ENCODE measurements around the gene DTNA. TPM values are rescaled to one million over a fixed set of nuclear protein-coding genes. Genes with fewer than 3 reads are reported as not detected.

The DTNA gene
- total RNA-seq, 1 experiment from 2014 or later: 7.8 TPM

GRCh38 chr18:34773961-34774766 lies 64.1 kb downstream of the DTNA start:
- Histone ChIP-seq H3K79me2 (ENCODE audit: low read length) (no peaks in the 10 kb centered on the region), H3K4me3 (ENCODE audit: low read length) (no peak overlapping the region), H3K4me2 (ENCODE audit: low read length) (no peak overlapping the region), H3K27me3 (ENCODE audit: low read length) (no peaks in the 10 kb centered on the region), H3K4me1 (ENCODE audit: insufficient read depth, low read length) (peaks cover 19% of the 10 kb centered on the region; the same call in 1 of the 2 replicates), H2AFZ (ENCODE audit: low read length) (no peak overlapping the region), H4K20me1 (ENCODE audit: low read length) (no peaks in the 10 kb centered on the region), H3K36me3 (ENCODE audit: low read depth, low read length) (no peaks in the 10 kb centered on the region), H3K9ac (ENCODE audit: low read length) (no peak overlapping the region), H3K27ac (ENCODE audit: low read length) (no peak overlapping the region; the same call in 1 of the 2 replicates), H3K9me3 (ENCODE audit: low read length) (no peaks in the 10 kb centered on the region), H3F3A (ENCODE audit: low read length, unreplicated experiment) (no peaks in the 10 kb centered on the region), H3K9me2 (replicated peaks; ENCODE audit: low read length) (no peaks in the 10 kb centered on the region)
- no peak; the same call in 1 of the 2 replicates for ATAC-seq
- DNase-seq: peak; percentile 33
- BruUV-seq (replicated peaks): no TSS peak
- ChIA-PET CTCF (no interaction called here), POLR2A (ENCODE audit: unreplicated experiment) (no interaction called here)
- TF ChIP-seq EZH2 (IDR thresholded peaks at IDR 0.05; ENCODE audit: low read length, unreplicated experiment): no peak
- no peak for TF ChIP-seq EZH2phosphoT487 (IDR thresholded peaks at IDR 0.05; ENCODE audit: borderline replicate concordance, low read length)
- no peak for TF ChIP-seq CTCF (conservative IDR thresholded peaks at IDR 0.05; ENCODE audit: low read depth, low read length)
- intact Hi-C loops (cut with micrococcal nuclease): no loop called here

GRCh38 chr18:34775461-34775860 lies 65.4 kb downstream of the DTNA start:
- Histone ChIP-seq H3K27ac (ENCODE audit: low read length) (no peak overlapping the region), H3K9me3 (ENCODE audit: low read length) (no peaks in the 10 kb centered on the region), H3K4me2 (ENCODE audit: low read length) (no peak overlapping the region), H3K4me1 (ENCODE audit: insufficient read depth, low read length) (peaks cover 19% of the 10 kb centered on the region; the same call in 1 of the 2 replicates), H3K27me3 (ENCODE audit: low read length) (no peaks in the 10 kb centered on the region), H3K9me2 (replicated peaks; ENCODE audit: low read length) (no peaks in the 10 kb centered on the region), H4K20me1 (ENCODE audit: low read length) (no peaks in the 10 kb centered on the region), H3K4me3 (ENCODE audit: low read length) (no peak overlapping the region), H3K36me3 (ENCODE audit: low read depth, low read length) (no peaks in the 10 kb centered on the region), H2AFZ (ENCODE audit: low read length) (no peak overlapping the region), H3K9ac (ENCODE audit: low read length) (no peak overlapping the region), H3F3A (ENCODE audit: low read length, unreplicated experiment) (no peaks in the 10 kb centered on the region), H3K79me2 (ENCODE audit: low read length) (no peaks in the 10 kb centered on the region)
- BruUV-seq (replicated peaks): no TSS peak
- TF ChIP-seq EZH2 (IDR thresholded peaks at IDR 0.05; ENCODE audit: low read length, unreplicated experiment) (no peak), CTCF (conservative IDR thresholded peaks at IDR 0.05; ENCODE audit: low read depth, low read length) (no peak), EZH2phosphoT487 (IDR thresholded peaks at IDR 0.05; ENCODE audit: borderline replicate concordance, low read length) (no peak)
- intact Hi-C loops (cut with micrococcal nuclease): no loop called here
- POLR2A ChIA-PET (ENCODE audit: unreplicated experiment): no interaction called here
- CTCF ChIA-PET: no interaction called here
- ATAC-seq: no peak
- DNase-seq: no peak

GRCh38 chr18:34779112-34779511 lies 69.0 kb downstream of the DTNA start:
- H3K27ac ChIP-seq (ENCODE audit: low read length): no peak overlapping the region
- BruUV-seq (replicated peaks): no TSS peak
- H3K4me2 ChIP-seq (ENCODE audit: low read length): no peak overlapping the region
- ChIA-PET POLR2A (ENCODE audit: unreplicated experiment) (no interaction called here), CTCF (no interaction called here)
- no peak overlapping the region for H2AFZ ChIP-seq (ENCODE audit: low read length)
- no peak overlapping the region for H3K9ac ChIP-seq (ENCODE audit: low read length)
- no peaks in the 10 kb centered on the region for H4K20me1 ChIP-seq (ENCODE audit: low read length)
- ATAC-seq (no peak), DNase-seq (no peak)
- H3K79me2 ChIP-seq (ENCODE audit: low read length): no peaks in the 10 kb centered on the region
- H3K9me2 ChIP-seq (replicated peaks; ENCODE audit: low read length): no peaks in the 10 kb centered on the region
- no peaks in the 10 kb centered on the region for H3K36me3 ChIP-seq (ENCODE audit: low read depth, low read length)
- peaks cover under 1% of the 10 kb centered on the region; the same call in 1 of the 2 replicates for H3K4me1 ChIP-seq (ENCODE audit: insufficient read depth, low read length)
- no peaks in the 10 kb centered on the region for H3K27me3 ChIP-seq (ENCODE audit: low read length)
- intact Hi-C loops (cut with micrococcal nuclease): no loop called here
- TF ChIP-seq EZH2 (IDR thresholded peaks at IDR 0.05; ENCODE audit: low read length, unreplicated experiment) (no peak), CTCF (conservative IDR thresholded peaks at IDR 0.05; ENCODE audit: low read depth, low read length) (no peak), EZH2phosphoT487 (IDR thresholded peaks at IDR 0.05; ENCODE audit: borderline replicate concordance, low read length) (no peak)
- no peak overlapping the region for H3K4me3 ChIP-seq (ENCODE audit: low read length)
- H3K9me3 ChIP-seq (ENCODE audit: low read length): no peaks in the 10 kb centered on the region
- H3F3A ChIP-seq (ENCODE audit: low read length, unreplicated experiment): no peaks in the 10 kb centered on the region

Data from PC-3 (cell line).